ENCODE results near the gene FUZ.

- TF ChIP-seq YY1 (IDR thresholded peaks at IDR 0.05; ENCODE audit: insufficient read depth, insufficient read length) (no peak), SUZ12 (IDR thresholded peaks at IDR 0.05; ENCODE audit: extremely low read depth, insufficient read depth, insufficient read length) (no peak), ZNF274 (IDR thresholded peaks at IDR 0.05; ENCODE audit: low read depth, low read length) (no peak)
Observed at GRCh38 chr19:49835562-49835961, 22.5 kb upstream of the FUZ start.
